HG03159 (cell line): ENCODE results near the gene PICALM.

Experiments used
- ATAC-seq: cut with Tn5 transposase; IDR thresholded peaks from one replicate; pipeline ENCODE4 v1.9.1; 2021; ENCODE audit warnings: mild to moderate bottlenecking, moderate library complexity; ENCODE audit not compliant: unreplicated experiment

Gene PICALM

DNA sequence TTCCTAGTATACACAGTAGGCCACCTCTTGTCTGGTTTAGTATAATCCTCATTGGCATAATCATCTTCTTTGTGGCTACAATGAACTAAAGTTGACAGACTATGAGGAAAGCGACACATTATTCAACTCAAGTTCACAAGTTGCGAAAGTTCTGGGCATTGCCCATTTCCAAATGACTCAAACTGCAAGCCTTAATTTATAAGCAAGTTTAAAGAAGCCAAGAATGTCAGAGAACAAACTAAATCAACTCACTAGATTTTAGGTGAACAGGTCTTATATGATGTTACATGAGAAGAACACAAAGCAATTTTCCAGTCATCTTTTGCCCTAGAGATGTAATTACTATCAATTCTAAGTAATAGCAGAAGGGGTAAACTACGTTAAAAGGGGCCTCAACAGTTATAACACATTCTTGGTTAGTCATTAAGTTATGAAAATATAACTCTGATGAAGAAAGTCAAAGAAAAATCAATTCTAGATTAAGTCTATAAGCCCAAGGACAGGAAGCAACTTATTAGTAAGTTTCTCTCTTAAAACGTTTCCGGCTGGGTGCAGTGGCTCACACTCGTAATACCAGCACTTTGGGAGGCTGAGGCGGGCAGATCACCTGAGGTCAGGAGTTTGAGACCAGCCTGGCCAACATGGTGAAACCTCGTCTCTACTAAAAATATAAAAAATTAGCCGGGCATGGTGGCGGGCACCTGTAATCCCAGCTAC is 21.5 kb downstream of the PICALM start:
- ATAC-seq: peak; percentile 46

DNA sequence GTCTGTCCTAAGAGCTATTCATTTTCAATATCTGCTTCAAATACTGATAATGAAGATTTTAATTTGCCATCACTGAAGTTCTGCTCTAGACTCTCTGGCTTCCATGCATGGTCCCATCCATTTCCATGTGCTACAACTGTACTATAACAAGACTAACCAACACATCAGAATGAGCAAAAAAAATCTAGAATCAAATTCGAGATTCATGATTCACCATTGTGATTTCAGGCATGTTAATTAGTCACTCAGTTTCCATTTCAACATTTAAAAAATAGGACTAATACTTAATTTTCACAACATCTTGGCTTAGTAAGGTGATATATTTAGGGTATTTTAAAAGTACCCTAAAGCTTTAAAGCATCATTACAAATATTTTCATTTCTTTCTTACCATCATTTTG is 22.8 kb downstream of the PICALM start:
- no peak for ATAC-seq

GRCh38 chr11:86043765-86044503 is 24.9 kb downstream of the PICALM start:
- no peak for ATAC-seq

DNA sequence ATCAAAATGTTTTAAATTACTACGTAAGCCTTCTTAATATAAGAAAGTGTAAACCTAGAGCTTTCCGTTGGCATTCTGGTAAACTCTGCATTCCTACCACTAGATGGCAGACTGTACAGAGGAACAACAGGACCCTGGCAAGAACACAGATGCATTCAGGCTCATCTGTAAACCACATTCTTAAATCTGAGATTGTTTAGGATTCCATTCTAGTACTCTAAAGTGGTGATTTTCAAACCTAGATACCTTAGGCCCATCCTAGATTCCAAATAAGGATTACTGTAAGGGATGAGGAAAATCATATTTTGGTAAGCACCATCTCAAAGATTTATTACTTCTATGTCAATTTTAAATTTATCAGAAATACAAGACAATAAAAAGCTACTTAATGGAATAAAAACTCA is 26.9 kb downstream of the PICALM start:
- ATAC-seq: peak; percentile 70

DNA sequence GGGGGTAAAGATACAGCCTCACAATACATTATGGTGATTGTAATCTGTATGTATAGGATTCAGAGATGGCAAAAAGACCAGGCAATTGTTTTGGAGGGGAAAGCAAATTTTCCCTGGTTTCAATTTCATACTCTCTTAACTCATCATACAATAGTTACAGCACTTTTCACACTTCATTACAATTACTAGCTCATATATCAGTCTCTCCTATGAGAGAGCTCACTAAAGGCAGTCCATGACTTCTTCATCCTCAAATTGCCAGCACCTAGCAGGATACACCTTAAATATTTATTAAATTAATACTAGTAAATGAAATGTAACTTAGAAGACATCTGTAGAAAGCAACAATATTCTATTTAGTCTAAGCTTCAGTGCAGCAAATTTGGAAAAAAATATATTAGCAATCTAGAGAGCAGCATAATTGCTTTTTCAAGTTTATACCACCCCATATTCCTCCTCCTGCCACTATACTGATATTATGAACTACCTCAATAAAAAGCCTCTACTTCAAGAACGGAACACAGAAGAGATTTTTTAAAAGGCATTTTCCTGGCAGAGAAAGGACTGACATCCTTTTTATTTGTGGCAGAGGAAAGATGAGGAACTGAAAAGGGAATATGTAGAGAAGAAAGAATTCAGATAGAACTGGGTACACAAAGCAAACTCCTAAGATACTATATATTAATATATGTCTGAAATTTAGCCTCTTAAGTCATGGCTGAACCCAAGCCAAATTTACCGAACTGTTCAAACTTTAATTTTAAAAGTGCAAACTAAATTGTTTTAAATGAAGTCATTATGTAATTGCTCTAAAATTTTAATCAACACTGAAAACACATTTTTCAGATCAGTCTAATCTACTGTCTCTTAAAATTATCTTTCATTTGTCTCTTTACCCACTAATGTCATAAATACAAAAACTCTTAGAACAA is 27.7 kb downstream of the PICALM start:
- ATAC-seq: no peak

- ATAC-seq: no peak
Observed at GRCh38 chr11:86039094-86039493, 29.8 kb downstream of the PICALM start.

GRCh38 chr11:86037743-86038142 is 31.1 kb downstream of the PICALM start:
- no peak for ATAC-seq

DNA sequence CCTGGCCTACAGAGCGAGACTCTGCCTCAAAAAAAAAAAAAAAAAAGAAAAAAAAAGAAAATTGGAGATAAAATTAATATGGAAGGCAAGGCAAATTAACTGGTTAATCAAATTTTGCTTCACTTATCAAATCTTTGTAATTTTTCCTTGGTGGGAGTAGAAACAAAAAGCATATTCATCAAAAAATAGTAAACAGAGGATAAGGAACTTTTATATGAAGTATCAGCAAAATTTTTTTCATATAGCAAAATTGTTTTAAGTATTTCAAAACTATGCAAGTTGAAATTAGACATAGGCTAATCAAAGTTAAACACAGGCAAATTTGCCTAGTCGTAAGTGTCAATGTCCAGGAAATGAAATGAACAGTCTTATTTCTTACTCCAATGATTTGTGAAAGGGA is 33.0 kb downstream of the PICALM start:
- no peak for ATAC-seq

DNA sequence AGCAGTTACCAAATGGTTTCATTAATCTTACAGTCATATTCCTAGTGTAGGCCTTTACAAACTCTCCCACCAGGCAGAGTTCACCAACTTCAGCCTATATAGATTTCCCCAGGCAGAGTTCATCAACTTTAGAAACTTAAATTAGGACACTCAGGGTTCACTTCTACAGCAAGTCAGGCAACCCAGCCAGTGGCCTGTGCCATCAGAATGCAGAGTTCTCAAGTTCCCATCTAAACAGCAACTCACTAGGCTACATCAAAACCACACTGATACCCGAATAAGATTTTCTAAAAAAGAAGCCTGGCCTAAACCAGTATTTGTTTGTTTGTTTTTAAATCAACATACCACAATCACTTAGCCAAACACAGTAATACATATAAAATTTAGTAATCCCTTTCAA is 33.7 kb downstream of the PICALM start:
- no peak for ATAC-seq

GRCh38 chr11:86034710-86035109 is 34.2 kb downstream of the PICALM start:
- ATAC-seq: no peak

DNA sequence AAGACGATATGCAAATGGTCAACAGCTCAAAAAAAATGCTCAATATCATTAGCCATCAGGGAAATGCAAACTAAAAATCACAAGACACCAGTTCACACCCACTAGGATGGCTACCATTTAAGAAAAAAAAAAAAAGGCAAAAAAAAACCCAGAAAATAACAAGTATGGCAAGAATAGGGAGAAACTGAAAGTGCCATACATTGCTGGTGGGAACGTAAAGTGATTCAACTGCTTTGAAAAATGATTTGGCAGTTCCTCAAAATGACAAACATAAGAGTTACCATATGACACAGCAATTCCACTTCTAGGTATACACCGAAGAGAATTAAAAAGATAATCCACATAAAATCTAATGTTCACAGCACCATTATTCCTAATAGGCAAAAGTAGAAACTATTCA is 47.5 kb downstream of the PICALM start:
- ATAC-seq: no peak

- ATAC-seq: no peak
Observed at GRCh38 chr11:86018249-86018648, 50.6 kb downstream of the PICALM start.

DNA sequence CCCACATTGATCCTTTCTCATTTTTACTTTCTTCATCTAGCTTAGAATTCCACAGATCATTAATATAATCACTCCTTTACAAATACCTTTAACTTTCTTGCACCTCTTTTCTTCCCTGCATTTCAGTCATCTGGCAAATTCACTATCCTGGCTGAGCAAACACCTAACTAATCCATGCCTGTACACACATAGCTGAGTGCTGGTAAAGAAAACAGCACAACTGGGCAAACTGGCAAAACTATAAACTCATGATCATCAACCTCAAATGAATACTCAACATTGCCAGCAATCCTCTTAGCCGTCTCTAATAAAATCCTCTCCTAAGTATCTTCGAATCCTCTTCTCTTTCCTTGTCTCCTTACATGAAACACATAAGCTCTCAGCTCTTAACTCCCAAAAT is 52.4 kb downstream of the PICALM start:
- no peak for ATAC-seq

- no peak for ATAC-seq
Observed at GRCh38 chr11:86015699-86016098, 53.2 kb downstream of the PICALM start.

DNA sequence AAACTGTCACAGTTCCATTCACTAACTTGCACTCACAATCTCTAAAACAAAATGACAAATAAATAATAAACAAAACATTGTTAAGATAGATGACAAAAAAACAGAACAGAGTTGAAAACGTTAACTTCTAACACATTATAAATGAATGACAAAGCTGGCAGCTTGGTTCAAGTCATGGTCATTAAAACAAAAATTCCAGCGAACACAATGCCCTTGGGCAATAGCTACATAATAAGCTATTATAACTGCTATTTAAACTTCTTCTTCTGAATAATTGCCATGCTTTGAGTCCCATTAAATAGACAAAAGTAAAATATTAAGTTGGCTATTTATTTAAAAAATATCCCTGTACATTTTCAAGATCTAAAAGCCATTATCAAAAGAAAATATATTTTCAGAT is 54.7 kb downstream of the PICALM start:
- no peak for ATAC-seq

DNA sequence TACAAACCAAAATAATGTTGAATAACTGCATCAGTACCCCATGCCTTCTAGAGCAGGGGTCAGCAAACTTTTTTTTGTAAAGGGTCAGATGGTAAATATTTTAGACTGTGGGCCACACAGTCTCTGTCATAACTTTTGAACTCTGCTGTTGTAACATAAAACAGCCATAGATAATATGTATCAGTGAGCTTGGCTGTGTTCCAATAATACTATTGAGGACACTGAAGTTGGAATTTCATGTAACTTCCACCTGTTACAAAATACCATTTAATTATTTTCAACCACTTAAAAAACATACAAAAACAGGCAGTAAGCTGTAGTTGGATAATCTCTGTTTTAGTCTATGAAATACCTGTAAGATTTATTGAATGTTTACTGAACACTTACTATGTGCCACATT is 55.2 kb downstream of the PICALM start:
- no peak for ATAC-seq

GRCh38 chr11:86011175-86011574 is 57.7 kb downstream of the PICALM start:
- ATAC-seq: no peak

DNA sequence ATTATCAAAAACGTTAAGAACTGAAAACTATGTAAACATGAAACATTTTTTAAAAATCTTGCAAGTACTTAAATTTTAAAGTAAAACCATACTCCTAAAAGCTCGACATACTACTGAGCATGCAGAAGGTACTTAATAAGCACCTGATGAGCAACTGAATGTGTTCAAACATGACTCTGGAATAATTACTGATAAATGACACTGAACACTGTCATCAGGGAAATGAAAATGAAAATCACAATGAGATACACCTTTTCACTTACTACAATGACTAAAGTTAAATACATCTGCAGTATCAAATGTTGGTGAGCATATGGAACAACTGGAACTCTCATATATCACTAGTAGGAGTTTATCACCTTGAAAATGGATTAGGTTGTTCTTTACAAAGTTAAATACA is 65.2 kb downstream of the PICALM start:
- ATAC-seq: no peak

GRCh38 chr11:86002431-86002830 is 66.5 kb downstream of the PICALM start:
- ATAC-seq: no peak

- ATAC-seq: no peak
Observed at GRCh38 chr11:85991508-85991907, 77.4 kb downstream of the PICALM start.

DNA sequence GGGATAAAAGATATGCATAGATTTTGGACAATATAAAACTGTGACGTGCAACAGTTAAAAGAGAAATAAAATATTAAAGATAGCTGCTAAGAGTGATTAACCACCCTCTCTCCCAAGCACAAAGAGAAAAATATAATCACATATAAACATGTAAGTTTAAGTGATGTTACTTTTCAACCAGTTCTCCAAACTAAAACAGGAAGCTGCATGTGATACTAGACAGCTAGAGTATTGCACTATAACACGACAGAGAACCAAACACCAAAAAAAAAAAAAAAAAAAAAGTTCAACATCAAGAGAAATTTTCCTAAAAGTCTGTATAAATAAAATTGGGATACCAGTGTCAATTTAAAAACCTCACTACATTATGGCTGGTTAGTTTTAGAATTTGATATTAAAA is 79.1 kb downstream of the PICALM start:
- no peak for ATAC-seq

DNA sequence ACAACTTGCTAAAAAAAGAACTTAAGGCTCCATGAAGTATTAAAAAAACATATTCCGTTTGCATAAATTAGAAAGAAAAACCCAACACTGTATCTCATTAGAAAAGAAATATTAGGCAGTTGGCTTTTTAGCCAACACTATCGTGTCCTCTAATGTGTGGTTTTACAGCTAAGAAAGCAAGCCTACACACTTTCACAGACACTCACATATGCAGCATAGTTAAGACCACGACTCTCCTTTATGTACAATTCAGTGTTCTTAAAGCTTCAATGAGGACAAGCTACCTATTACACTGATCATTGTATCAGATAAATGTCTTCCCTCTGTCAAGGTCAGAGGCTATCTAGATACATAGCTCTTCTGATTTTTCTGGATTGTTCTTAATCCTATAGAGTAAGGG is 80.1 kb downstream of the PICALM start:
- ATAC-seq: no peak
